HepG2 (cell line): ENCODE measurements around the gene NEUROD4.

Source experiments
- CTCF ChIP-seq: sonication (generic); formaldehyde crosslinking; IDR thresholded peaks from 2 replicates; pipeline ENCODE4 v1.5.0; 2020; ENCODE audit warnings: mild to moderate bottlenecking, missing genetic modification reagents, moderate library complexity
- FOXM1 ChIP-seq: sonication (generic); formaldehyde crosslinking; IDR thresholded peaks from 2 replicates; pipeline ENCODE4 v1.5.0; 2020; ENCODE audit warnings: missing genetic modification reagents
- PATZ1 ChIP-seq: sonication (generic); formaldehyde crosslinking; IDR thresholded peaks from 2 replicates; pipeline ENCODE4 v1.4.0; 2020; ENCODE audit warnings: missing genetic modification reagents
- SNAPC5 ChIP-seq: sonication (generic); formaldehyde crosslinking; IDR thresholded peaks from 2 replicates; pipeline ENCODE4 v1.8.1; 2023; ENCODE audit warnings: mild to moderate bottlenecking, missing genetic modification reagents, borderline replicate concordance
- TCF12 ChIP-seq, 2 experiments: fragments of 450-650 bp in 1 of 2; sonication (generic) in 1 of 2; formaldehyde crosslinking in 1 of 2; IDR thresholded peaks; 2 replicates each; pipeline versions ENCODE4 v1.6.1 to v1.8.0; 2017 to 2022; ENCODE audit warnings: antibody characterized with exemption in 1 of 2, mild to moderate bottlenecking in 1 of 2, missing genetic modification reagents in 1 of 2, moderate library complexity in 1 of 2
- UBTF ChIP-seq: sonication (generic); formaldehyde crosslinking; IDR thresholded peaks from 2 replicates; pipeline ENCODE4 v1.4.0; 2020; ENCODE audit warnings: mild to moderate bottlenecking, missing genetic modification reagents
- ZBTB25 ChIP-seq: IDR thresholded peaks from 2 replicates; pipeline ENCODE4 v1.6.1; 2018; ENCODE audit warnings: missing genetic modification reagents
- ZFX ChIP-seq: sonication (generic); formaldehyde crosslinking; IDR thresholded peaks from 2 replicates; pipeline ENCODE4 v1.4.0; 2020; ENCODE audit warnings: mild to moderate bottlenecking, low read depth, missing genetic modification reagents, moderate library complexity
- ZNF205 ChIP-seq: IDR thresholded peaks from 2 replicates; pipeline ENCODE4 v1.6.1; 2018; ENCODE audit warnings: missing biosample characterization, missing genetic modification reagents
- ZNF24 ChIP-seq: fragments of 450-650 bp; IDR thresholded peaks from 2 replicates; pipeline ENCODE4 v1.6.1; 2017; ENCODE audit warnings: antibody characterized with exemption, mild to moderate bottlenecking
- ZZZ3 ChIP-seq: sonication (generic); formaldehyde crosslinking; IDR thresholded peaks from 2 replicates; pipeline ENCODE4 v1.4.0; 2020; ENCODE audit warnings: missing genetic modification reagents, mild to moderate bottlenecking, borderline replicate concordance

GRCh38 chr12:54983536-54984101 lies 36.2 kb upstream of the NEUROD4 start:
- TF ChIP-seq FOXM1 (CRISPR knock-in tag) (no peak), CTCF (CRISPR knock-in tag) (no peak), ZZZ3 (no peak), PATZ1 (CRISPR knock-in tag) (no peak), ZFX (CRISPR knock-in tag) (no peak), ZNF205 (CRISPR knock-in tag) (no peak), ZNF24 (no peak), SNAPC5 (no peak), UBTF (no peak), ZBTB25 (CRISPR knock-in tag) (no peak), TCF12 (IDR thresholded peaks at IDR 0.05) (no peak), TCF12 (CRISPR knock-in tag; IDR thresholded peaks at IDR 0.05) (no peak)
